Stimulated activated CD4-positive, alpha-beta T cell treated with anti-CD3 and anti-CD28 coated beads, Interleukin-15, amount 100 ng/mL, for 24 hours (primary cell): ENCODE results near the gene SESN1.

Experiments
- DNase-seq: peaks from one replicate; pipeline ENCODE4 v3.0.0-alpha.2; 2020

The SESN1 gene

GRCh38 chr6:109024368-109024767, 70.3 kb downstream of the SESN1 start:
- no peak for DNase-seq

GRCh38 chr6:109023356-109023925, 71.2 kb downstream of the SESN1 start:
- DNase-seq = no peak

GRCh38 chr6:109021870-109022269, 72.8 kb downstream of the SESN1 start:
- DNase-seq = no peak

GRCh38 chr6:109019911-109020310, 74.7 kb downstream of the SESN1 start:
- DNase-seq = no peak

GRCh38 chr6:109015176-109015575, 79.5 kb downstream of the SESN1 start:
- DNase-seq = no peak

- DNase-seq = no peak
Observed at GRCh38 chr6:109014606-109015005, 80.0 kb downstream of the SESN1 start.

GRCh38 chr6:109013656-109014305, 80.9 kb downstream of the SESN1 start:
- no peak for DNase-seq

GRCh38 chr6:109010705-109011102, 83.9 kb downstream of the SESN1 start:
- DNase-seq = no peak

- no peak for DNase-seq
Observed at GRCh38 chr6:109009962-109010704, 84.5 kb downstream of the SESN1 start.

GRCh38 chr6:109009236-109009961, 85.2 kb downstream of the SESN1 start:
- peak; percentile 95 for DNase-seq

- peak; percentile 26 for DNase-seq
Observed at GRCh38 chr6:109008537-109009235, 86.0 kb downstream of the SESN1 start.

- DNase-seq = no peak
Observed at GRCh38 chr6:109008054-109008453, 86.6 kb downstream of the SESN1 start.

GRCh38 chr6:109007521-109007920, 87.1 kb downstream of the SESN1 start:
- DNase-seq = no peak

GRCh38 chr6:109006818-109007217, 87.8 kb downstream of the SESN1 start:
- DNase-seq = no peak

GRCh38 chr6:109002882-109003281, 91.8 kb downstream of the SESN1 start:
- no peak for DNase-seq

GRCh38 chr6:109002051-109002697, 92.5 kb downstream of the SESN1 start:
- DNase-seq = no peak

GRCh38 chr6:109001291-109001894, 93.3 kb downstream of the SESN1 start:
- no peak for DNase-seq

GRCh38 chr6:109000289-109000688, 94.4 kb downstream of the SESN1 start:
- no peak for DNase-seq

- no peak for DNase-seq
Observed at GRCh38 chr6:108999428-108999827, 95.2 kb downstream of the SESN1 start.

GRCh38 chr6:108998485-108998884, 96.2 kb downstream of the SESN1 start:
- DNase-seq = no peak

- DNase-seq = no peak
Observed at GRCh38 chr6:108996208-108996607, 98.4 kb downstream of the SESN1 start.

GRCh38 chr6:108995296-108995695, 99.3 kb downstream of the SESN1 start:
- no peak for DNase-seq
